Activated CD8-positive, alpha-beta T cell treated with anti-CD3 and anti-CD28 coated beads, Interleukin-2, amount 10 ng/mL, durations not matched to agents 7 days and 5 days (primary cell): ENCODE data around the gene SPPL2C. TPM values are rescaled to one million over a fixed set of nuclear protein-coding genes. Genes with fewer than 3 reads are reported as not detected.

Source experiments
- ATAC-seq: fragments of 150-1000 bp; cut with Tn5 transposase; one replicate; pipeline ENCODE4 v1.10.0; 2021; ENCODE audit warnings: moderate library complexity
- CTCF ChIA-PET: fragments of 350-600 bp; sonication (Branson Sonifier 250); formaldehyde crosslinking; loops from one replicate; lab custom pipeline; 2021; ENCODE audit warnings: antibody characterized with exemption; lab: Charles Lee
- POLR2A ChIA-PET: fragments of 350-600 bp; sonication (Branson Sonifier 250); formaldehyde crosslinking; loops from one replicate; lab custom pipeline; 2021; ENCODE audit warnings: antibody characterized with exemption; lab: Charles Lee
- DNase-seq: peaks from one replicate; pipeline ENCODE4 v3.0.0-alpha.2; 2020
- H3K27ac Mint-ChIP-seq: one replicate; pipeline ENCODE4 v1.8.0; 2021; ENCODE audit warnings: mild to moderate bottlenecking, mixed read lengths
- H3K27me3 Mint-ChIP-seq: one replicate; pipeline ENCODE4 v1.8.0; 2021; ENCODE audit warnings: low read depth, mixed read lengths
- H3K36me3 Mint-ChIP-seq: one replicate; pipeline ENCODE4 v1.8.0; 2021; ENCODE audit warnings: low read depth, mixed read lengths
- H3K4me1 Mint-ChIP-seq: one replicate; pipeline ENCODE4 v1.8.0; 2021; ENCODE audit warnings: low read depth, mixed read lengths
- H3K4me3 Mint-ChIP-seq: one replicate; pipeline ENCODE4 v1.8.0; 2021; ENCODE audit warnings: mild to moderate bottlenecking, mixed read lengths
- H3K9me3 Mint-ChIP-seq: one replicate; pipeline ENCODE4 v1.8.0; 2022; ENCODE audit warnings: mixed read lengths; ENCODE audit not compliant: insufficient read depth
- total RNA-seq, 2 experiments: library from RNA; stranded (reverse); gene quantifications; one replicate each; pipeline ENCODE4 v1.2.3, GENCODE V29; 2021

The SPPL2C gene
- total RNA-seq, 2 experiments from 2014 or later: not detected

DNA sequence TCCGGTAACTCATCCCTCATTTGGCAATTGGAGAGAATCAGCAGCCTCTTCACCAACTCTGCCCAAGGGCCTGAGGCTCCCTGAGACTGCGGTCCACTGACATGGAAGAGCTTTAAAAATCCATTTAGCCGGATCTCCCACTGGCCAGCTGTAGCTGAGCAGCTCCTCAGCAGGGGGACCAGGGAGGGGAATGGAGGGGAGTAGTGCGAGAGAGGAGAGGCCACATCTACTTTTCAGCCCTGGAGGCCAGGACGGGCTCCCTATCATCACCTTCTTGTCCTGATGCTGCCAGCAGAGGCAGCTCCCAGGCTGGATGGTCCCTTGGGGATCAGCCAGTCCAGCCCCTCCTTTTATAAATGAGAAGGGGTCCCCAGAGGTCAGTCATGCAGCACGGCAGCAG, 25.0 kb upstream of the SPPL2C start:
- no peaks in the 10 kb centered on the region for H3K9me3 Mint-ChIP-seq
- H3K36me3 Mint-ChIP-seq: no peaks in the 10 kb centered on the region
- ATAC-seq (no peak), DNase-seq (no peak)
- CTCF ChIA-PET: interaction anchor here (0.9 to 1.9 kb wide), 3 partner anchors 13 to 180 kb away, joined by 3 to 10 read pairs (median 3); no protein-coding TSS in a partner anchor
- no peaks in the 10 kb centered on the region for H3K27me3 Mint-ChIP-seq
- POLR2A ChIA-PET: interaction anchor here (0.6 kb wide), 1 partner anchor 512 kb away, joined by 3 read pairs; no protein-coding TSS in a partner anchor
- no peaks in the 10 kb centered on the region for H3K4me1 Mint-ChIP-seq
- no peak overlapping the region for H3K27ac Mint-ChIP-seq
- H3K4me3 Mint-ChIP-seq: no peak overlapping the region

DNA sequence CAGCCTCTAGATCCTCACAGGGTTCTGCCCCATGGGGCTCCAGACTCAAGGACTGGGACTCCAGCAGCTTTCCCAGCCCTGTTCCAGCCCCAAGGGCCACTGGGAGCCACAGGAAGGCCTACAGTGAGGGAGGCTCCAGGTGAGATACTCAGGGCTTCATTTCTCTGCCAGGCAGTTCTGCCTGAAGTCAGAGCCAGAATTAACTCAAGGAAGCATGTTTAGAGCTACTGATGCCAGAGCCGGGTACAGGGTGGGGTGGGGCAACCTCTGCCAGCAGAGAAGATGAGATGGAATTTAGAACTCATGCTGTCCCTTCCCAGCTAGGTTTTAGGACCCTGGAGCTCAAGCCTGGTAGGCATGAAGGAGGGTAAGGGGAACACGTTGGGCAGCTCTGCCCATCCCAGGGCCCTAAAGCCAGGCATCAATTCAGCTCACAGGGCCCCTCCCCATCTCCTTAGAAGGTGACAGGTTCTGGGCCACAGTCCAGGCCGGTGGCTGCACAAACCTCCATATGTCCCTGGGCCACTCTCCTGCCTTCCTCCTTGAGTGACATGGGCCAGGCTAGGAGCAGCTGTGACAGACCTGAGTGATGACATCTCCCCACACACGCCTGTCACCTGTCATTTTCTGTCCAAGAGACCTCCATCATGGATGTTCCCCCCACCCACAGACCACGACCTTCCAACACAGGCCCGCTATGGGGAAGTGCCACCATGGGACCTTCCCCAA, 24.5 kb upstream of the SPPL2C start:
- ATAC-seq: no peak
- H3K4me1 Mint-ChIP-seq: no peaks in the 10 kb centered on the region
- CTCF ChIA-PET: interaction anchor here (0.9 to 1.9 kb wide), 3 partner anchors 12 to 180 kb away, joined by 3 to 10 read pairs (median 3); no protein-coding TSS in a partner anchor
- H3K4me3 Mint-ChIP-seq: no peak overlapping the region
- no peak overlapping the region for H3K27ac Mint-ChIP-seq
- no peak for DNase-seq
- H3K36me3 Mint-ChIP-seq: no peaks in the 10 kb centered on the region
- POLR2A ChIA-PET: no interaction called here
- no peaks in the 10 kb centered on the region for H3K27me3 Mint-ChIP-seq
- no peaks in the 10 kb centered on the region for H3K9me3 Mint-ChIP-seq

DNA sequence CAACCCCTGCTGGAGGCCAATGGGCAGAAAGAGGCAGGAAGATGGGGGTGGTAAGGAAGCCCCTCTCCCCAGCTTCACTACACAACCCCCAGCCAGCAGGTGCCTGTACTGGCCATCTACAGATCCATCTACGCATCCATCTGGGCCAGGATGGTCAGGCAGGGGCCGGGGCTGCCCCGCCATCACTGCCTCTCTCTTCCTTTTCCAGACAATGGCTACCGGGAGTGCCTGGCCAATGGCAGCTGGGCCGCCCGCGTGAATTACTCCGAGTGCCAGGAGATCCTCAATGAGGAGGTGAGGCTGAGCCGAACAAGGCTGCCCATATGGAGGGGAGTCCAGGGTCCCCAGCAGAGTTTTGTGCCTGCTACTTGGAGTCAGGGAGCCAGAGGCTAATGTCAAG, 23.5 kb upstream of the SPPL2C start:
- H3K9me3 Mint-ChIP-seq: no peaks in the 10 kb centered on the region
- no peak for ATAC-seq
- CTCF ChIA-PET: no interaction called here
- H3K4me1 Mint-ChIP-seq: no peaks in the 10 kb centered on the region
- no peak overlapping the region for H3K27ac Mint-ChIP-seq
- H3K27me3 Mint-ChIP-seq: no peaks in the 10 kb centered on the region
- no peak overlapping the region for H3K4me3 Mint-ChIP-seq
- POLR2A ChIA-PET: no interaction called here
- no peaks in the 10 kb centered on the region for H3K36me3 Mint-ChIP-seq
- DNase-seq: no peak

DNA sequence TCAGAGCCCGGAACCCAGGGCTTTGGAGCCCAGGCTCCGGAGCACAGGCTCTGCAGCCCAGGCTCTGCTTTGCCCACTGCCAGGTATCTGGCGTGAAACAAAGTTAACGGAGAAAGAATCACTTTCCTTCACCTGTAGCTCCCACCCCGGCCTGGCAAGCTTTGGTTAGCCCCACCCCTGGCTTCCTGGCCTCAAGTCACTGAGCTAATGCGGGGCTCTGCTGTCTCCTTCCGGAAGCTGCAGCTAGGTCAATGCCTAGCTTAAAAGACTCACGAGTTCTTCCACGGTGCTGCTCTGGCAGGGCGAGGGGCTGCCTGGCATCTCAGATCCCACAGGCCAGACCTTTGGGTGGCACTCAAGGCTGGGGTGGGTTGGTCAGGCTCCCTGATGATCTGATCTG, 21.1 kb upstream of the SPPL2C start:
- DNase-seq (peak; percentile 53), ATAC-seq (peak; percentile 54)
- Mint-ChIP-seq H3K27me3 (no peaks in the 10 kb centered on the region), H3K9me3 (no peaks in the 10 kb centered on the region), H3K4me3 (no peak overlapping the region), H3K27ac (no peak overlapping the region), H3K4me1 (peaks cover 5% of the 10 kb centered on the region), H3K36me3 (no peaks in the 10 kb centered on the region)
- CTCF ChIA-PET: interaction anchor here (0.7 kb wide), 1 partner anchor 183 kb away, joined by 3 read pairs; no protein-coding TSS in a partner anchor
- POLR2A ChIA-PET: no interaction called here

DNA sequence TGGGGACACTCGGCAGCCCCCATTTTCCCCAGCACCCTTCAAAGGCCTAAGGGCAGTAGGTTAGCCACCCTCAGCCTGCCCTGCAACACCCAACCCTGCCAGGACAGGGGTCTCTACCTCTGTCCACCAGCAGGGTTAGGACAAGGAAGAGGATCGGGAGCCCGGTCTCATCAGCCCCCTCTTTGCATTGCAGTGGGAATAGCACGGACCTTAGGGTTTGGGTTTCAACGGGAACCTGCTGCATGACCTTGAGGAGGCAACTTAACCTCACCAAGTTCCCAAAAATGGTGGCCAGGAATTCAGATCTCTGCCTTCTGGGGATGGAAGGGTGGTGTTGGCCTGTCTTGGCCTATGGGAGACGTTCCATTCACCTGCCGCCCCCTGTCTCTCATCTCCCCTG, 20.2 kb upstream of the SPPL2C start:
- Mint-ChIP-seq H3K9me3 (no peaks in the 10 kb centered on the region), H3K4me3 (no peak overlapping the region), H3K36me3 (no peaks in the 10 kb centered on the region), H3K27ac (no peak overlapping the region), H3K27me3 (peaks cover 3% of the 10 kb centered on the region), H3K4me1 (peaks cover 6% of the 10 kb centered on the region)
- ChIA-PET POLR2A (no interaction called here), CTCF (no interaction called here)
- DNase-seq (no peak), ATAC-seq (no peak)

DNA sequence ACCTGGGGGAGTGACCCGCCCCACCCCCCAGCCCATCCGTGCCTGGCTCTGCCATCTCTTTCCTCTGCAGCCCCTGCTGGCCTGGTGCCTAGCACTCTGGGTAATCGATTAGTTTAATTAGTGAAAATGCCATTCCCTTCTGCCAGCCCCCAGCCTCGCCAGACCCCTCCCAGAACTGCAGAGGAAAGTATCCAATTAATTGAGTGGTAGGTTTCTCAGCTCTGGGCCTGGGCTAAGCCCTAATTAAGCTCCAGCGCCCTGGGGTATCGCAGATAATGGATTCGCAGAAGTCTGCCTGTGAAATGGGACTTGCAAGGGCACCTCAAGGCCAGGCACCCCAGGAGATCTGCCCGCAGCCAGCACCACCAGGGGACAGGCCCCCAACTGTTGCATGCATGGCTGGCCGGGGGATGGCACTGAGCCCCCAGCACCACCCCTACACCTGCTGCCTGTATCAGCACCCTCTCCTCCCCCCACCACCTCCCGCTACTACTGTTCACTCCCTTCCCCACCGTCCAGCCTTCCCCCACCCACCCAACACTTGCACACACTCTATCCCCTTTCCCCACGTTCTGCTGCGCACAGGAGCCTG, 19.7 kb upstream of the SPPL2C start:
- ChIA-PET CTCF (no interaction called here), POLR2A (no interaction called here)
- DNase-seq (no peak), ATAC-seq (no peak)
- Mint-ChIP-seq H3K9me3 (no peaks in the 10 kb centered on the region), H3K36me3 (no peaks in the 10 kb centered on the region), H3K4me1 (peaks cover 6% of the 10 kb centered on the region), H3K27ac (no peak overlapping the region), H3K27me3 (peaks cover 3% of the 10 kb centered on the region), H3K4me3 (no peak overlapping the region)

DNA sequence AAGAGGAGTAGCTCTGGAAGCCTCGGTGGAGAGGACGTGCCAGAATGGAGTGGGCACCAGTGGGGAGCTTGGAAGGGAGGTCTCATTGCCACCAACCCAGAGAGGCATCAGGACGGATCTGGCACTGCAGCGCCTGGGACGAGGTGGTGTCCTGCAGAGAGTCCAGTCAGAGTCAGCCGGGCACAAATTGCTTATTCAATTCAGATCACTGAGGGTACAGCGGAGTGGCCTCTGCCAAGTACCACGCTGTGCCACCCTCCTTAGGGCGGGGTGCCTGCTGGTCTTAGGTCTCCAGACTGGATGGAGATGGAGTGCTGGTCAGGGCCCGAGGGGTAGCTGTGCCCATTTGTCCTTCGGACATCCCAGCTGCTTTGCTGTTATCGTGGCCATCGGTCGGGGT, 18.9 kb upstream of the SPPL2C start:
- Mint-ChIP-seq H3K4me3 (no peak overlapping the region), H3K36me3 (no peaks in the 10 kb centered on the region), H3K9me3 (no peaks in the 10 kb centered on the region), H3K4me1 (peaks cover 6% of the 10 kb centered on the region), H3K27ac (no peak overlapping the region), H3K27me3 (peaks cover 3% of the 10 kb centered on the region)
- ChIA-PET CTCF (no interaction called here), POLR2A (no interaction called here)
- ATAC-seq (no peak), DNase-seq (no peak)

DNA sequence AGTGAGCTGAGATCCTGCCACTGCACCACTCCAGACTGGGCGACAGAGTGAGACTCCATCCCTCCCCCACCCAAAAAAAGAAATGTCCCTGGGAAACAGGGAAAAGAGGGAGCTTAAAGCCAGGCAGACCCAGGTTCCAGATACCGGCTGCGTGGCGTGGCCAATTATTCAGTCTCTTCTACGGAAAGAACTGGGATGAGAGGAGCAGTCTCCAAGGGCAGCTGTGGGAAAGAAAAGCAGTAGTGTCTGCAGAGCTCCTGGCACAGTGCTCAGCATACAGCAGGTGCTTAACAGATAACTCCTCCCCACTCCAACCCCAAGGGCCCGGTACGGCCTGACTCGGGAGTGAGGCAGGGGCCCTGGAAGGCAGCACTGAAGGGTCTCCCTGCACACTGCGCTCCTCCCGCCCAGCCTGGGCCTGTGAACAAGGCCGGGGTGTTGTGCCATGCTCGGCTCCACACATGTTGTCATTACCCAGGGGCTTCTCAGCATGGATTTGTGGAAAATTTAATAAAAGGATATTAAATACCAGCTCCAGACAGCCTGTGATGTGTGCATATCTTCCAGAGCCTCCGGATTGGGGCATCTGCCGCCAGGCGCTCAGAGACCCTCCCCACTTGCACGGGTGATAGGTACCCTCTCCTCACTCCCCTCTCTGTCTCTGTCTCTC, 17.6 kb upstream of the SPPL2C start:
- ChIA-PET POLR2A (no interaction called here), CTCF (interaction anchor here (1.0 to 1.3 kb wide), 2 partner anchors 45 to 187 kb away, joined by 3 to 5 read pairs; no protein-coding TSS in a partner anchor)
- Mint-ChIP-seq H3K27ac (no peak overlapping the region), H3K9me3 (no peaks in the 10 kb centered on the region), H3K27me3 (peaks cover 3% of the 10 kb centered on the region), H3K4me3 (no peak overlapping the region), H3K4me1 (peaks cover 6% of the 10 kb centered on the region), H3K36me3 (no peaks in the 10 kb centered on the region)
- ATAC-seq: no peak
- DNase-seq: no peak

DNA sequence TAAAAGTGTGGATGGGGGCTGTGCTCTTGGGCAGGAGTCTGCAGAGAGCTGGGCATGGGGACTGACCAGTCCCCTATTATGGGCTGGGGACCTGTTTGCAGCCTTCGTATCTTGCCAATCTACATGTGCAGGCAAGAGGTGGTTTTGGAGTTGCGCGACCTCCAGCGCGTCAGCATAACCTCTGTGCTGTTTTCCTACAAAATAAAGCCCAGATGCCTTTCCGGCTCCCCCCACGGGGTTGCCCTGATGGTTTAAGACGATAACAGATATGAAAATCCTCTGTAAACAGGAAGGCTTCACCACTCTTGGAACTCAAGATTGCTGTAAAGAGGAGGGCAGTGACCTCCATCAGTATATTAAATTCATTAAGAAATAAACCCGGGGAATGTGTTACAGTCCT, 16.5 kb upstream of the SPPL2C start:
- Mint-ChIP-seq H3K4me1 (peaks cover 6% of the 10 kb centered on the region), H3K27me3 (peaks cover 3% of the 10 kb centered on the region), H3K9me3 (no peaks in the 10 kb centered on the region), H3K4me3 (no peak overlapping the region), H3K36me3 (no peaks in the 10 kb centered on the region), H3K27ac (no peak overlapping the region)
- ChIA-PET POLR2A (no interaction called here), CTCF (no interaction called here)
- DNase-seq (no peak), ATAC-seq (no peak)

DNA sequence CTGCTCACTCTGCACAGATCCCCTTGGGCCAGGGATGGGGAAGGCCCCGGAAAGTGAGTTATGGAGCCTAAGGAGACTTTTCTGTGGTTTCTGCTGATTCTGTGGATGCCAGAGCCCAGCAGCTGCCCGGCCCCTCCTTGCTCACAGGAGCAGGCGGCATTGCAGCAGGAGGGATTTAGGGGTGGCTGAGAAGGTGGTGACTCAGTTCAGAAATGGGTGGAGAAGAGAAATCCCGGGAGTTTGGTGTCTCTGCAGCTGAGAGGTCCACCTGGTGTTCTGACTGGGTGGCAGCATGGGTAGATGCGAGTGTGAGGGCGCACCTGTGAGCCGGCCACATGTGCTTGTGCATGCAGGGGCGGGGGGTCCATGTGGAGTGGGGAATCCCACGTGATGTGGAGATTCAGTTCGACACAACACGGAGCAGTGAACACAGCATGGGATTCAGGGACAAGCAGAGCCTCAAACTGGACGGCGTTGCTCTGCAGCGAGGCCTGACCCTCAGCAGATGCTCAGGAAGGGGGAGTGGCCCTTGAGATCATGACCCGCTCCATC, 16.0 kb upstream of the SPPL2C start:
- no peak for DNase-seq
- no peaks in the 10 kb centered on the region for H3K36me3 Mint-ChIP-seq
- POLR2A ChIA-PET: no interaction called here
- no peak for ATAC-seq
- H3K27me3 Mint-ChIP-seq: peaks cover 3% of the 10 kb centered on the region
- H3K9me3 Mint-ChIP-seq: no peaks in the 10 kb centered on the region
- CTCF ChIA-PET: no interaction called here
- H3K27ac Mint-ChIP-seq: no peak overlapping the region
- peaks cover 6% of the 10 kb centered on the region for H3K4me1 Mint-ChIP-seq
- H3K4me3 Mint-ChIP-seq: no peak overlapping the region

DNA sequence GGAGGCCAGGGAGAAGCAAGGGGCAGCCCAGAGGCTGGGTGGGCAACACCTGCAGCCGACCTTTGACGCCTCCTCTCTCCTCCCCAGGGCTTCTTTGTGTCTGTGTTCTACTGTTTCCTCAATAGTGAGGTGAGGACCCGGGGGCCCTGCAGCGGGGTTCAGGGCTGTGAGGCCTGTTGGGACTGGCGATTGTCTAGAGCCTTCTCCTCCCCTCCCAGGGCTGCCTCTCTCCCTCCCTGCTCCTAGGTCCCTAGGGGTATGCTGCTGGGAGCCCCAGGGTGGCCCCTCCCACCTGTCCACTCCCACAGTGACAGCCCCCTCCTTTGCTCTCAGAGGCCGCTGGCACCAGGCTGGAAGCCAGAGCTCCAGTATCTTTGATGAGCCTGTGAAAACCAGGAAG, 10.8 kb upstream of the SPPL2C start:
- H3K27ac Mint-ChIP-seq: no peak overlapping the region
- H3K36me3 Mint-ChIP-seq: no peaks in the 10 kb centered on the region
- ATAC-seq (no peak), DNase-seq (no peak)
- no peaks in the 10 kb centered on the region for H3K9me3 Mint-ChIP-seq
- no peak overlapping the region for H3K4me3 Mint-ChIP-seq
- POLR2A ChIA-PET: no interaction called here
- H3K27me3 Mint-ChIP-seq: peaks cover 3% of the 10 kb centered on the region
- H3K4me1 Mint-ChIP-seq: no peaks in the 10 kb centered on the region
- CTCF ChIA-PET: no interaction called here
